ENCODE results near the gene KDM6A.

GRCh38 chrX:44948406-44948805 lies 75.4 kb downstream of the KDM6A start:
- TF ChIP-seq ZFX (IDR thresholded peaks at IDR 0.05; ENCODE audit: borderline replicate concordance) (no peak), CTCF (IDR thresholded peaks at IDR 0.05) (no peak)

Data from 22Rv1 (cell line).